Nephron progenitor cell (in vitro differentiated cells): ENCODE data around the gene ZBTB46.

Experiments used
- DNase-seq: peaks from one replicate; pipeline ENCODE4 v3.0.0; 2021
- H3K27ac Mint-ChIP-seq: 2 replicates; pipeline ENCODE4 v1.8.0; 2021; ENCODE audit warnings: mild to moderate bottlenecking, moderate library complexity, mixed read lengths
- H3K27me3 Mint-ChIP-seq: 2 replicates; pipeline ENCODE4 v1.8.0; 2021; ENCODE audit warnings: mild to moderate bottlenecking, low read depth, mixed read lengths; ENCODE audit not compliant: poor library complexity
- H3K36me3 Mint-ChIP-seq: 2 replicates; pipeline ENCODE4 v1.8.0; 2021; ENCODE audit warnings: low read depth, mixed read lengths
- H3K4me1 Mint-ChIP-seq: 2 replicates; pipeline ENCODE4 v1.8.0; 2021; ENCODE audit warnings: mixed read lengths
- H3K4me3 Mint-ChIP-seq: 2 replicates; pipeline ENCODE4 v1.8.0; 2021; ENCODE audit warnings: mild to moderate bottlenecking, moderate library complexity, mixed read lengths
- H3K9me3 Mint-ChIP-seq: 2 replicates; pipeline ENCODE4 v1.8.0; 2021; ENCODE audit warnings: mild to moderate bottlenecking, moderate library complexity, mixed read lengths
- CTCF ChIP-seq: fragments of 200-600 bp; sonication (generic); IDR thresholded peaks from 2 replicates; pipeline ENCODE4 v1.5.0; 2021; ENCODE audit warnings: antibody characterized with exemption

ZBTB46 gene

DNA sequence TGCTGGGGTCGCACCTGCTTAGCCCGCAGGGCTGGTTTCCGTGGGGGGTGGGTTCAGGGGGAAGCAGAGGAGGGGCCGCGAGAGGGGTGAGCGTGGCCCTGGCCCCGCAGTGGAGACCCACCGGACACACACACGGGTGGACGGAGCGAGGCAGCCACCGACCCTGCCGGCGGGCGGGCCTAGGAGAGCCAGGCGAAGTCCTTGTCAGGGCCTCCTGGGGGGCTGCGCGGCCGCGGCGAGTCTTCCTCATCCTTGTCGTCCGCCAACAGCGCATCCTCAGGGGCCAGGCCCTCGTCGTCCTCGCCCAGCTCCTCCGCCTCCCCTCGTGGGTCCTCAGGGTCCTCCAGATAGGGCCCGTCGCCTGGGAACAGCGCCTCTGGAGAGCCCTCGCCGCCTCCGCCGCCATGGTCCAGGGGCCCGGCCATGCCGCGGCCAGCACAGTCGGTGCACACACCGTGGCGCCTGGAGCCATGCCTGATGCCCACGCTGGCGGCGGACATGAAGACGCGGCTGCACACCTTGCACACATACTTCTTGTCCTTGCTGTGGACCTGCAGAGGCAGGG lies 84.2 kb downstream of the ZBTB46 start:
- Mint-ChIP-seq H3K27me3 (no peaks in the 10 kb centered on the region), H3K4me3 (no peak overlapping the region), H3K4me1 (peaks cover 14% of the 10 kb centered on the region), H3K36me3 (peaks cover 10% of the 10 kb centered on the region), H3K27ac (no peak overlapping the region), H3K9me3 (no peaks in the 10 kb centered on the region)
- DNase-seq = no peak
- TF ChIP-seq CTCF = no peak

DNA sequence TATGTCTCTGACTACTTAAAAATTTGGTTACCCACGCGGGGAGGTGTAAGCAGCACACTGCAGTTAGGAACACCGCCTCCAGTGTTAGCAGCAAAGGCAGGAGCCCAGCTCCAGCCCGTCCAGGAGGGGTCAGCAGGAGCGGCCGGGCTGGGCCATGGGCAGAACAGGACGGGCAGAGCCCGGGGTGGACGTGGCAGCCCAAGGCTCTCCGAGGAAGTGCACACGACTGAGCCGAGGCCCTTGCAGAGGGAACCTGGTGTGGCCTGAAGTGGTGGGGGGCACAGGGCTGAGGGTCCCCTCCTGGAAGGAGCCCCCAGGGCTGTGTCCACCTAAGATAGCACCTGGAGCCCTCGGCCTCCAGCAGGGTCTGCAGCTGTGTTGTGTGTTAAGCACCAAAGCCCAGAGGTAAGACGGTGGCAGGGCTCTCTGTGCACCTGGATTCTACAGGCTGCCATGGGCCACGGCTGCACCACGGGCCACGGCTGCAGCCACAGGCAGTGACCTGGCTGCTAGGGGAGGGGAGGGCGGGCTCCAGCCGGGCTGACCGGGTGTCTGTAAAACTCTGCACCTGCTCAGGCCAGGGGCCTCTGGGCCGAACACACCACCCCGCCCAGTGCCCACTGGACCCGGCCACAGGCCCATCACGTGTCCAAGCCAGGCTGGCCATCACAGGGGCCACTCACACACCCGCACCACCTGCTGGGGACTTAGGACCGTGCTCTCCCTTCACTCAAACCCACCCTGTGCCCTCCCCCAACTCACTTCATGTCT lies 84.9 kb downstream of the ZBTB46 start:
- TF ChIP-seq CTCF = no peak
- H3K4me1 Mint-ChIP-seq = peaks cover 14% of the 10 kb centered on the region
- peak overlapping the region; percentile 86 for H3K27ac Mint-ChIP-seq
- no peaks in the 10 kb centered on the region for H3K9me3 Mint-ChIP-seq
- H3K27me3 Mint-ChIP-seq = no peaks in the 10 kb centered on the region
- DNase-seq = no peak
- H3K4me3 Mint-ChIP-seq = no peak overlapping the region
- H3K36me3 Mint-ChIP-seq = peaks cover 10% of the 10 kb centered on the region

DNA sequence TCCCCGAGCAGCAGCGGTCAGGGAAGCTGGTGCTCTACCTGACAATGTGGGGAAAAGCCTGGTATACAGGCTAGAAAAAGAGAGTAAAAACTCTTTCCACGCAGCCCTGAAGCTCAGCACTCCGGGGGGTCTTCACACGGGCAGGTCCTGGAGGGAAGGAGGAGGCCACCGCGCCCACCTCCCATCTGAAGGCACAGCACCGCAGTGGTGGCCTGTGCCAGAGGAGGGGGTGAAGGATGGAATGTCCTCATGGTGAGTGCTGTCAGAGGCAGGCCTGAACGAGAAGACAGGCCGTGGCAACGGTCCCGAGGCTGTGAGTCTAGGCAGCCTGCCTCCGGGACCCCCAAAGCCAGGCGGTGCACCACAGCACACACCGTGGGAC lies 85.6 kb downstream of the ZBTB46 start:
- DNase-seq = no peak
- H3K27ac Mint-ChIP-seq = no peak overlapping the region
- peaks cover 14% of the 10 kb centered on the region for H3K4me1 Mint-ChIP-seq
- TF ChIP-seq CTCF = no peak
- H3K9me3 Mint-ChIP-seq = no peaks in the 10 kb centered on the region
- H3K27me3 Mint-ChIP-seq = no peaks in the 10 kb centered on the region
- H3K36me3 Mint-ChIP-seq = peaks cover 10% of the 10 kb centered on the region
- H3K4me3 Mint-ChIP-seq = no peak overlapping the region

DNA sequence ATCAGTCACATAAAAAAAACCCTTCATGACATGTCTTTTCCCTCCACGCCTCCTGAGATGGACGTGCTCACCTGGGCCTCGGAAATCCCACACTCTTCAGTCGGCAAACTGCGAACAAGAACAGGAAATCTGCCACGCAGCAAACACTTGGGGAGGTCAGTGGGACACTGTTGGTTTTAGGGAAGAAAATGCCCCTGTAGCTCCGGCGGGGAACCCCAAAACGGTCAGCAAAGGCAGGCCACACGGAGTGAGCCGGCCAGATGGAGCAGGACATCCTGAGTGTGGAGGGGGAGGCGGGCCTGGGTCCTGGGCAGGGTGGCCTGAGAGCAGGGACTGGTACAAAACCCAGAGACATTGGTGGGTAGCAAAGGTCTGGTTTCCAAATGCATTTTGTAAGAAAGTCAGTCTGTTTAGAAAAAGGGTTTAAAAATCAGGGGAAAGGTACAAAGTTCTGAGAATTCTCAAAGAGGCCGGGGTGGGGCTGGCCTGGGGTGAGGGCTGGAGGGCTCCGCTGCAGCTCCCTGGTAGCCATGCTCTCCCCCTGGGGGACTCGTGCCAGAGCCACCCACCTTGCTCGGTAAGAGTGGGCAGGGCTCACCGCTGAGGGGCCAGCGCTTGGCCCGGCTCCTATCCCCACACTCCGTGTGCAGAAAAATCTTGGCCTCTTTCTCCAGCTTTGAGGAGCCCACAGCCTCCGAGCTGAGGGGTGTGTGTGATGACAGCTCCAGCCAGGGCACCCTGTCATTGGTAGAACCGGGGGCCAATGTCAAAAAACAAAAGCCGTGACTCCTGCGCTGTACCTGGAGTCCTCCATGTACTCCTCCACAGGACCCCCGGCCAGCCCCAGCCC lies 86.3 kb downstream of the ZBTB46 start:
- H3K4me3 Mint-ChIP-seq = no peak overlapping the region
- no peak for TF ChIP-seq CTCF
- no peaks in the 10 kb centered on the region for H3K9me3 Mint-ChIP-seq
- no peaks in the 10 kb centered on the region for H3K27me3 Mint-ChIP-seq
- H3K4me1 Mint-ChIP-seq = peaks cover 14% of the 10 kb centered on the region
- H3K36me3 Mint-ChIP-seq = peaks cover 10% of the 10 kb centered on the region
- DNase-seq = no peak
- H3K27ac Mint-ChIP-seq = peak overlapping the region; percentile 68

- peak overlapping the region; percentile 92 for H3K27ac Mint-ChIP-seq
- no peak for DNase-seq
- peaks cover 10% of the 10 kb centered on the region for H3K36me3 Mint-ChIP-seq
- TF ChIP-seq CTCF = no peak
- no peaks in the 10 kb centered on the region for H3K27me3 Mint-ChIP-seq
- H3K4me1 Mint-ChIP-seq = peaks cover 14% of the 10 kb centered on the region
- H3K4me3 Mint-ChIP-seq = no peak overlapping the region
- H3K9me3 Mint-ChIP-seq = no peaks in the 10 kb centered on the region
These were observed 86.9 kb downstream of the ZBTB46 start for GRCh38 chr20:63744158-63744557.
